Right kidney (tissue), 1 donor: ENCODE results near the gene DLG5.
"Not testable (repeated sequence)": the region's sequence is repeated elsewhere in the genome, so short reads cannot be mapped to it uniquely, and the experiment has no call there.

ENCODE experiments used
- DNase-seq: peaks from one replicate; pipeline ENCODE4 v3.0.0-alpha.2; 2016

DLG5 gene

GRCh38 chr10:77794256-77795142 lies 132.1 kb downstream of the DLG5 start:
- DNase-seq, result no peak

- no peak for DNase-seq
Observed at GRCh38 chr10:77793831-77794230, 132.7 kb downstream of the DLG5 start.

- DNase-seq, result no peak
Observed at GRCh38 chr10:77792155-77792554, 134.4 kb downstream of the DLG5 start.

- DNase-seq, result no peak
Observed at GRCh38 chr10:77791506-77791905, 135.0 kb downstream of the DLG5 start.

GRCh38 chr10:77789861-77790260 lies 136.7 kb downstream of the DLG5 start:
- DNase-seq, result no peak

GRCh38 chr10:77789016-77789415 lies 137.5 kb downstream of the DLG5 start:
- DNase-seq, result no peak

- no peak for DNase-seq
Observed at GRCh38 chr10:77788496-77789010, 138.0 kb downstream of the DLG5 start.

- DNase-seq, result no peak
Observed at GRCh38 chr10:77787440-77787839, 139.1 kb downstream of the DLG5 start.

- DNase-seq, result no peak
Observed at GRCh38 chr10:77784856-77785255, 141.7 kb downstream of the DLG5 start.

GRCh38 chr10:77782328-77783061 lies 144.1 kb downstream of the DLG5 start:
- no peak for DNase-seq

GRCh38 chr10:77781451-77782327 lies 144.9 kb downstream of the DLG5 start:
- DNase-seq, result no peak

- no peak for DNase-seq
Observed at GRCh38 chr10:77780180-77780579, 146.4 kb downstream of the DLG5 start.

- no peak for DNase-seq
Observed at GRCh38 chr10:77776487-77776886, 150.1 kb downstream of the DLG5 start.

- DNase-seq, result no peak
Observed at GRCh38 chr10:77774940-77775391, 151.6 kb downstream of the DLG5 start.

GRCh38 chr10:77773631-77774426 lies 152.7 kb downstream of the DLG5 start:
- no peak for DNase-seq

- DNase-seq, result not testable (repeated sequence)
Observed at GRCh38 chr10:77772852-77773600, 153.5 kb downstream of the DLG5 start.

GRCh38 chr10:77771851-77772250 lies 154.7 kb downstream of the DLG5 start:
- no peak for DNase-seq

GRCh38 chr10:77771450-77771849 lies 155.1 kb downstream of the DLG5 start:
- DNase-seq, result no peak

- no peak for DNase-seq
Observed at GRCh38 chr10:77770868-77771175, 155.7 kb downstream of the DLG5 start.

- no peak for DNase-seq
Observed at GRCh38 chr10:77770081-77770867, 156.3 kb downstream of the DLG5 start.
